Measurements from ENCODE around the gene NIN. TPM values are rescaled to one million over a fixed set of nuclear protein-coding genes. Genes with fewer than 3 reads are reported as not detected.
A peak's percentile ranks its signal among the peaks of the same experiment; 100 is the strongest.

The NIN gene
- 58.7 TPM for total RNA-seq (ENCODE audit: insufficient read depth, low replicate concordance)

DNA sequence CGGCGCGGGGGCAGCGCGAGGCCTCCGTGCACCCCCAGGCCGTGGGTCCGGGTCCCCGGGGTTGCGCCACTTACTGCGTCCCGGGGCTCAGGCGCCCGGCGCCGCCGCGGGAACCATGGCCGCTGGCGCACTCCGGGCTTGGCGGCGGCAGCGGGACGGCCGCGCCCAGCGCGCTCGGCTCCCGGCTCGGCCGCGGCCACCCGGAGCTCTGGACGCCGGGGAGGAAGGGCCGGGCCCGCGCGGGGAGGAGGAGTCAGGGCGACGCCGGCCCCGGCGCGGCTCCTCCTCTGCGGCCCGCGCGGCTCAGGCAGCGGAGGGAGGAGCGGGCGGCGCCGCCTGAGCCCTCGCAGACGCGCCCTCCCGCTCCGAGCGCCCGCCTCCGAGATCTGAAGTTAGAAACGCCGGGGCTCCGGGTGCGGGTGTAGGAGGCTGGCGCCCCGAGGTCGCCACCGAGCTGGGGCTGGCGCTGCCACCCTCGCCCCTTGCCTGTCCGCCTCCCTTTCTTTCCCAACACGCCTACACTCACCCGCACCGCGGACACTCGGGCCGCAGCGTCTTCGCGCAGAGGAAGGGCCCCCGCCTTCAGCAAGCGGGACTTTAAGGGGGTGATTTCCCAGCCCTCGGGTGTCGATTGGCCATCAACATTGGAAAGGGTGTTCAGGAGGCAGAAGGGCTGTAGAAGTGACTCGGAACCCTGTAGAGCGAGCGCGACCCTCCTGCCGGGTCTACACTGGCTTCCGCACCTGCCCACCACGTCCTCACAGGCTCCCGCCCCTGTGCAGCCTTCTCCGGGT is at the start of gene NIN:
TSS of gene NIN (minus strand) at position 231 of the 794 bp plus-strand sequence. CDS start 9,106 bp downstream, outside the sequence.
- peak; percentile 91 for DNase-seq (ENCODE audit: low spot score)

DNA sequence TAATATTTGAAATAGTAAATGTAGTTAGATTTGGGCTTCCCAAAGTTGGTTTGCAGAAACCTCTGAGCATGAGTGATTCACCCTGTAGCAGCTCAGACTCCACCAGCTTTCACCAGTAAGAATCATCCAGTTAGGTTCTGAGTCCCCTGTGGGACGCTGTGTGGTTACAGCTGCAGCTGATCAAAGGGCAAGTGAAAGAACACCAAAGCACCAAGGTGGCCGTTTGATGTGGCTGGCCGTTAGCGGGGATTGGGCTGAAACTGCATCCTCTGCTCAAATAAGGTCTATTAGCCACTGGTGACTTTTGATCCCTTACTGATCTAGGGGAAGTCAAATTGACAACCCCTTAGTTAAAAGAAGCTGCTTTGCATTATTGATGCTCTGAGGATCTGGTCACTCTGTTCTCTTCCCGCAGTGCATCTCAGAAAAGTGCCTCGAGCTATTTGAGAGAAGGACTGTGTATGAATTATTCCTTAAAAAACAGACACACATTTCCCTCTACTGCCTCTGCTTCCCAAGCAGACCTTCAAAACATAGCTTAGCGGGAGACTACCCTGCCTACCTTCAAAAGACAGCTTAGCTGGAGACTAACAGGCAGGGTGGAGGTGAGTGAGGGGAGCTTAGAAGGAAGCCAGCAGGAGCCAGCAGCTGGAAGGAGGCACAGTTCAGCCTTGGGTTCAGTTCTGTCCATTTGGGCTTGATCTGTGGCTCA is 44.6 kb upstream of the NIN start:
- no peak for DNase-seq (ENCODE audit: low spot score)

- no peak for DNase-seq (ENCODE audit: low spot score)
These were observed 43.8 kb upstream of the NIN start for GRCh38 chr14:50874757-50875156.

- DNase-seq (ENCODE audit: low spot score) = no peak
These were observed 41.2 kb upstream of the NIN start, which contains the start of gene ABHD12B for GRCh38 chr14:50871914-50872732. Gene ABHD12B (plus strand): TSS chr14:50872053. CDS start chr14:50872175, 122 bp downstream.

DNA sequence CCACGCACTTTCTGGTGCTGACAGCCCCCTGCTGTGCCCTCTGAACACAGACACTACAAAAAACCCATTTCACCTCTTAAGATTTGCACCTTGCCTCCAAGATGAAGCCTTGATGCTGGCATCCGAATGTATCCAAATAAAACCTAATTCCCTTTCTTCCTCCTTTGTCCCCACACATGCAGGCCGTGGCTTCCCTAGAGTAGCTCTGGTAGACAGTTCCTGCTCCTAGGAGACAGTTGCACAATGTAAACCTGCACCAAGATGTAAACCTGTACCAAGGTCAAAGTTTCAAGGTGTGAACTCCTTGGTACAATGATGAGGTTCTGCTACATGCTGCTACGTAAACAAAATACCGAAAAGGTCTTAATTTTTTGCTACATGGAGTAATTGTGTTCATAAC is 40.3 kb upstream of the NIN start:
- no peak for DNase-seq (ENCODE audit: low spot score)

DNA sequence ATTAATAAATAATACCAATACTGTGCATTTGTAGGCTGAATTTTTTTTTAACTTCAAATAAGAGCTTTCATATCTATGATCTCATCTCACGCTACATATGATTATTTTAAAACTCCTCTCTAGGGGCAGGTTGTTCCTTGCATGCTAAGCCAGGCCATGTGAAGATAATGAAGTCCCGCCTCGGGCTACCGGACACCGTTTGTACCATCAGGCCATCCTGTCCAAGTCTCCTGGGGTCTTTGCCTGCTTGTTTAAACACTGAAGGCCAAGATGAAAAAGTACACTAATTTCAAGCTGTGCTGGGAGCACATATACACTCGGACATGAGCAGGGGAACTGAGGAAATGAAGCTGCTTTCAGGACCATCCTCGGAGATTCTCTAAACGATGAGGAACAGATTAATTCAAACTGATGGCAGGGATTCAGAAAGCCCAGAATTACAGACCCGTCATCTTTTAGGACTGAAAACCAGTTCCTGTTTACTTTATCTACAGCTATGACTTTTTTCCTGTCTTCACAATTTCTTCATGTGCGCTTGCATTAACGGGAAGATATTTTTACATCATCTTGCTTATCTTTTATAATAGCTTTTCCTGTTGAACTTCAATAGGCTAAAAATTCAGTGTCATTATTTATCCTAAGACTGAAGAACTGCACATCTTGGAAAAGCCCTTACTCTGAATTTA is 34.6 kb upstream of the NIN start:
- DNase-seq (ENCODE audit: low spot score) = peak; percentile 21

DNA sequence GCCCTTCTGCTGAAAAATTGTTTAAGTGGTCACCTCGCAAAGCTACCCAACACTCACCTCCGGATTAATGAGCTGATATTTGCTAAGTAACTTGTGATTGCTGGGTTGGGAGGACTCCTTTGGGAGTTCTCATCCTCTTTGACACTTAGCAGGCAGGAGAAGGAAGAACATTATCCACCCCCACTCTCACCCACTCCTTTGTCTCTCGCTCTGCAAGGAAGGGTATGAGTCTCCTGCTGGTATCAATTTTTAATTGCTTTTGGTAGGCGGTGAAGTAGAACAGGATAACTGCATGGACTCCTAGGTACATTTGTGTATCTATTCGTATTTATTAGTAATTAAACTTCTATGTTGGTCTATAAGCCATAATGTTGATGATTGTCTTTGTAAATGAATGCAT is 34.0 kb upstream of the NIN start:
- no peak for DNase-seq (ENCODE audit: low spot score)

- no peak for DNase-seq (ENCODE audit: low spot score)
These were observed 33.3 kb upstream of the NIN start for GRCh38 chr14:50864237-50864636.

DNA sequence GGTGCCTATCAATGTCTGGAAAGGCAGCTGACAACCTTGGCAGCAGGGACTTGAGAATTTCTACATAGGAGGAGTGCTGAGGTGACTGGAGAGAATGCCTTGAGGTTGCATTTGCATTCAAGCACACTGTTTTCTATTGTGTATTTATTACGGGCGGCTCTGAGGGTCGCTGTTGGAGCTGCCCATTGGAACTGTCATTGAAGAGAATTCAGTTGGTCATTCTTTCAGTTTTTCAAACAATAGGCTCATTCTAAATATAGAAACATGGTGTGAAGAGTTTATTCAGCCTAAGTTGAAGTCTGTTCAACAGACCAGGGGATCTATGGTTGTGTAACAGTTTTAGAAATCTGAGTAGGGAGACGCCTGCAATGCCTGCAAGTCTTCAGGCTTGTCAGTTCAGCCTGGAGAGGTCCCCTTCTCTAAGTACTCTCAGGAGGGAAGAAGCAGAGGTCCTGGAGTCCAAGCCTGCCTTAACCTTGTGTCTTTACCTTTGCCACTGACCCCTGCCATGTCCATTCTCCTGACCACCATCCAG is 31.1 kb upstream of the NIN start:
- DNase-seq (ENCODE audit: low spot score) = peak; percentile 75

DNA sequence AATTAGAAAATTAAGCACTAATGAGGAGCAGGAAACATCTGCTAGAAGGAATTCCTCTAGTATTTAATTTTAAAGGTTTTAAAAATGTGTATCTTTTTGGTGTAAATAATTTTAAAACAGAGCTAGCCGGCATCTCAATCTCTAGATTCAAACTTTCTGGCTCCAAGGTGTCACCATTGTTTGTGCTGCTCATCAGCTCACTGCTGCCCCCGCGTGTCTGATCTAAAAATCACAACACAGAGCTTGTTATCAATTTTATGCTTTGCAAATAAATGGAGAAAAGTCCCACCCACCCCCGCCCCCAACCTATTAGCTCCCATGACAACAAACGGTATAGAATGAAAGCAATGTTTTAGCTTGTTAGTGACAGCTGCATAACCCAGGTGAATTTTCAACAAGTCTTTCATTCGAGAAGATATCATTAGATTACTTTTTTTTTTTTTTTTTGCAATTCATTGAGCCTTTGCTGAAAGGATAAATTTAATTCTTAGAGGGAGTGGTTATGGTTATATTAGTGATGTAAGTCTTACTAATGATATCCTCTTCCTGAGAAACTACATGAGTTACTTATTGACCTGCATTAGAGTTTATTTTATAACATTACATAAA is 29.6 kb upstream of the NIN start:
- DNase-seq (ENCODE audit: low spot score) = peak; percentile 84

GRCh38 chr14:50859296-50859624 is 28.3 kb upstream of the NIN start:
- no peak for DNase-seq (ENCODE audit: low spot score)

DNA sequence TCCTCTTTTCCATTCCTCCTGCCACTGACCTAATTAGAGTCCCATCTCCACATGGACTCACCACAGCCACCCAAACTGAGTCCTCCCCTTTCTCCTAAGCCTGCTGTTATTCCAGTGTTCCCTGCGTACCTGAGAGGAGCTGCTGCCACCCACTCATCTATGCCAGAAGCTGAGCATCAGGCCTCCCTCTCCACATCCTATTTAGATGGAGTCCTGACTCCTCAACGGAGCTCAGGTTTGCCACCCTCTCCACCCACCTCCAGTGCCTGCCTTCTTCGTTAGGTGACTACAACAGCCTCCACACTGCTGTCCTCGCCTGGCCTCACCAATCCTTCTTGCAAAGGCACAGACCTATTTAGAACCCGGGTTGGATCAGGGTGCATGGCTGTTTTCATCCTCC is 25.7 kb upstream of the NIN start:
- no peak for DNase-seq (ENCODE audit: low spot score)

DNA sequence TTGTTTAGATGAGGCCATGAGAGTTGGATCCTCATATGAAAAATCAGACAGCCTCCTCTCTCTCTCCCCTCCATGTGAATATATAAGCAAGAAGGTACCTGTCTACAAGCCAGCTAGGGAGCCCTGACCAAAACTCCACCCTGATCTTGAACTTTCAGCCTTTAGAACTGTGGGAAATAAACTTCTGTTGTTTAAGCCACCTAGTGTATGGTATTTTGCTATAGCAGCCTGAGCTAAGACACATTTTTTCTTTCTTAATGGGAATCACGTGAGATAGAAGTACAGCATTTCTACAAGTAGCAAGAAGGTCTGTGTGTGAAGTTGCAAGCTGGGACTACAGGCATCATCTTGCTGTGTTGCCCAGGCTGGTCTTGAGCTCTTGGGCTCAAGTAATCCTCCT is 24.6 kb upstream of the NIN start:
- DNase-seq (ENCODE audit: low spot score) = no peak

DNA sequence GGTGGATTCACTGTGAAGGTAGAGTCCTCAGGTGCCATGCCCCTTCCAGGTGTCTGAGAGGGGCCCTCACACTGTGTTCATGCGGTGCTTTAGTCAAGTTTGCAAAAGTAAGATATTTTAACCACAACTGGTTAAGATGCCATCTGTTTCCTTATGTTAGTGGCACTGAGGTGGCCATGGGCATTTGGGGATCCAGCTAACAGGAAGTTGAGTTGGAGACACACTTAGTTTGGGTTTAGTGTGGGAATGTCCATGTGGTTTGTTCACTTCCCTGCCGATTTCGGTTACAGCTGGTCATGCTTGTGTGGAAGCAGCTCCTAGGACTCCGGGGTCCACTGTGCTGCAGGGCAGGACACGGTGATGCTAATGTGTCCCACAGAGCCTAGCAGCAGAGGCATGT is 23.6 kb upstream of the NIN start:
- DNase-seq (ENCODE audit: low spot score) = no peak

DNA sequence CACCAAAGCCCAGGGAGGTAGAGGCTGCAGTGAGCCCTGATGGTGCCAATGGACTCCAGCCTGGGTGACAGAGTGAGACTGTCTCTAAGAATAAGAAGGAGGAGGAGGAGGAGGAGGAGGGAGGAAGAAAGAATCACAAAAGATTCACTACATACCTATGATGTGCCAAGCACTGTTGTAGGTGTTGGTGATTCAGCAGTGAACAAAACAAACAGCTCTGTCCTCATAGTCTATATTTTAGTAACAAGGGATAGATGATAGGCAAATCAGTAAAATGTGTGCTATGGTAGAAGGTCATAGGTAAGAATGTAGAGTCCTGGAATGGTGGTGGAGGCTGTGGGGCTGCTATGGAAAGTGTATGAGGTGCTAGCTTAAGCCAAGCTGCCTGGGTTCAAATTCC is 22.9 kb upstream of the NIN start:
- no peak for DNase-seq (ENCODE audit: low spot score)

- peak; percentile 66 for DNase-seq (ENCODE audit: low spot score)
These were observed 15.4 kb upstream of the NIN start for GRCh38 chr14:50846226-50846880.

DNA sequence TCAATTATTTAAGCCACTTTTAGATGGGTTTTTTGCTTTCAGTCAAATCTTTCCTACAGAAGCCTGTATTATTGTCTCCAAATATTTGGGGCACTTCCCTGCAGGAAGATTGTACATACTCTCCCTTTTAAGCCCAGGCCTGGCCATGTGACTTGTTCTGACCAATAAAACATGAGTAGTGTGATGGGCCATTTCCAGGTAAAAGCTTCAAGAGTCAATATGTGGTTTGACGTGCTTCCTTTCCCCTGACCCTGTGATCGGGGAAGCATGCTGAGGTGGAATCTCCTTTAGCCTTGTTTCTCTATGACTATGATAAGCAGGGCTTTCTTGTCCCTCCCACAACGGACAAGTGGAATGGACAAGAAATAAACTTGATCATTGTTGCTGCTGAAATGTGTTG is 14.2 kb upstream of the NIN start:
- DNase-seq (ENCODE audit: low spot score) = no peak

DNA sequence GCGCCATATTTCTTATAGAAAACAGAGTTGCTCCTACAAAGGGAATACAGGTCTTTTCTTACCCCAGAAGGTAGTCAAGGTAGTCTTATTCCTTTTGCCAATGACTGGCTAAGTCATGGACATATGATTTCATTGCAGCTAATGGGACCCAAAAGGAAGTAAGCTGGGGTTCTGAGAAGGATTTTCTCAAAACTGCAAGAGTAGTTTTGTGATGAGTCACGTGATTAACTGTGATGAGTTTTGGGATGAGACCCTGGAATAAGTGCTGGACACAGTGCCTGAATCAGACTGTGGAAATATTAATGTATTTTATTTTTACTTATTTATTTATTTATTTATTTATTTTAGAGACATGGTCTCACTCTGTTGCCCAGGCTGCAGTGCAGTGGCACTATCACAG is 13.4 kb upstream of the NIN start:
- no peak for DNase-seq (ENCODE audit: low spot score)

DNA sequence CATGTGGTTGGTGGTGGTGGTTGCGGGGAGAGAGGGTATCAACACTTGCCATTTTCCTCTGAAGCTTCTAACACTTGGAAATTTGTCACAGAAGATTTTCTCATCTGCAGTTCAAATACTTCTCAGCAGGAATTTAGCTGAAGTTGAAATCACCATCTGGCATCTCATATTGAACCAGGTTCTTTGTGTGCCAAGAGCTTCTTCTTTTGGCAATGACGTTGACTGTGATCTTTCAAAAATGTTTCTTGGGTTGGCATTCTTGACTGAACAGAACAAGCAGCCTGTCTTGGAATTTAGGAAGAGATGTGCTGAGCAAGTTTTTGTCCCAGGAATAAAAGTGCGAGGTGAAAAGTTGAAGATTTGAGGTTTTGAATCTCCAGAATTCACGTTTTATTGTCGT is 8.7 kb upstream of the NIN start:
- no peak for DNase-seq (ENCODE audit: low spot score)

GRCh38 chr14:50839048-50839447 is 8.1 kb upstream of the NIN start:
- no peak for DNase-seq (ENCODE audit: low spot score)

Measured in umbilical cord (tissue), 2 donors.